ENCODE results near the gene CPN2.

- TF ChIP-seq POLR2AphosphoS5 (IDR thresholded peaks at IDR 0.05; ENCODE audit: low read depth, low read length) (no peak), CTCF (IDR thresholded peaks at IDR 0.05) (no peak), TCF7L2 (IDR thresholded peaks at IDR 0.05; ENCODE audit: low read depth, low read length) (no peak), REST (IDR thresholded peaks at IDR 0.05; ENCODE audit: insufficient read depth in 1 of 2, low read depth in 2 of 2, low read length in 1 of 2) (no peak)
Measured at GRCh38 chr3:194308601-194309449, 42.3 kb downstream of the CPN2 start.

All from Panc1 (cell line).